Putamen (tissue), 1 donor: Measurements from ENCODE around the gene ADI1.
A peak's percentile ranks its signal among the peaks of the same experiment; 100 is the strongest.

Source experiments
- DNase-seq: peaks from one replicate; pipeline ENCODE4 v3.0.0-alpha.2; 2016; ENCODE audit warnings: low spot score

The ADI1 gene

GRCh38 chr2:3480352-3481010 is 38.9 kb downstream of the ADI1 start:
- DNase-seq: no peak

GRCh38 chr2:3479430-3480320 is 39.7 kb downstream of the ADI1 start:
- DNase-seq: no peak

GRCh38 chr2:3478846-3479385 is 40.4 kb downstream of the ADI1 start:
- no peak for DNase-seq

DNA sequence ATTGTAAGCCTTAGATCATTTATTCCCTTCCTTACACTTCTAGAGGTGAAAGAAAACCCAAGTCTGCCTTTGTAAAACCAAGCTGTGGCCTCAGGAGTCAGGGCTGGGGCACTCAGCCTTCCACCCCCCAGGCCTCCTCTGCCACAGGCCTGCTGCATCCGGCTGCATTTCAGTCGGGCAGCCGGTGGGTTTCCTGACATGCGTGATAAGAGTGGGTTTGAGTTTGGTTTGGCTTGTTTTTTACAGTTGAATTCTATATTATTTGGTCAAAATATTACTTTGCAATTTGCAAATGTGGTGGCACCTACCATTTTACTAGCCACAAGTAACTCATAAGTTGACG is 42.4 kb downstream of the ADI1 start:
- no peak for DNase-seq

GRCh38 chr2:3476321-3476984 is 42.9 kb downstream of the ADI1 start:
- DNase-seq: peak; percentile 85

- DNase-seq: no peak
Observed at GRCh38 chr2:3475771-3476170, 43.6 kb downstream of the ADI1 start.

GRCh38 chr2:3472966-3473365 is 46.4 kb downstream of the ADI1 start:
- no peak for DNase-seq

- DNase-seq: no peak
Observed at GRCh38 chr2:3472296-3472695, 47.0 kb downstream of the ADI1 start.

DNA sequence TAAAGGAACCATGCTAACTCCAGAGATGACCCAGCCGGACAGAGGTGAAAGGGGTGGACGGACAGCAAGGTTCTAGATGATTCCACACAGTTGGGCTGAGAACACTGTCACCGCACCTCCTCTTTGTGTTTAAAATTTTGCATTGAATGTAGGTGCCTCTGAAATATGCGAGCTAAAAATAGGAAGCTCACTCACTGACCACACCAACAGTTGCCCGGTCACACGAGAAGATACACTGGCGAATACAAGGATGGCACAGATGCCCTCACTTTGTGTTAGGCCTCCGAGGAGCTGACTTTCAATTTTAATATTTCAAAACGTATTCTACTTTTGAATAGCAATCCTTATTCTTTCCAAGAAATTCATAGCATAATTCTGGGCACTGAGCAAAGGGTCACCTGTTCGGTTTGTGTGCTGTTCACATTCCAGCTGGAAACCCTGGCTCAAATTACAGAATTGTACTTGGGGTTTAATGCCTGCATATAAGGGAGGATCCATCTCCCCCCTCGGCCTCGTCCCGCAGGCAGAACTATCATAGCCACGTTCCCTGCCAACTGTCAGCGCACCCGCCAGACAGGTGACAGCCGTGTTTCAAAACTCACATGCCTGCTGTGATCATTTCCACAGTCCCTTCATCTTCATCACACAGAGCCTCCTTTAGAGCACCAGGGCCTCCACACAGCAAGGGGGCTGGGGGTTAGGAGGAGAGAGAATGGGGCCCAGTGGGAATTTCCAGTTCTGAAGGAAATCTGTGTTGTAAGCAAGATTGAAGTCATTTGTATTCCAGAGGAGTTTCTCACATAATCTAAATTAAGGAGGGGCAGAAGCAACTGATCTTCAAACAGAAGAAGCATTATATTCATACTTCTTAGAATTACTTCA is 48.2 kb downstream of the ADI1 start:
- DNase-seq: no peak

DNA sequence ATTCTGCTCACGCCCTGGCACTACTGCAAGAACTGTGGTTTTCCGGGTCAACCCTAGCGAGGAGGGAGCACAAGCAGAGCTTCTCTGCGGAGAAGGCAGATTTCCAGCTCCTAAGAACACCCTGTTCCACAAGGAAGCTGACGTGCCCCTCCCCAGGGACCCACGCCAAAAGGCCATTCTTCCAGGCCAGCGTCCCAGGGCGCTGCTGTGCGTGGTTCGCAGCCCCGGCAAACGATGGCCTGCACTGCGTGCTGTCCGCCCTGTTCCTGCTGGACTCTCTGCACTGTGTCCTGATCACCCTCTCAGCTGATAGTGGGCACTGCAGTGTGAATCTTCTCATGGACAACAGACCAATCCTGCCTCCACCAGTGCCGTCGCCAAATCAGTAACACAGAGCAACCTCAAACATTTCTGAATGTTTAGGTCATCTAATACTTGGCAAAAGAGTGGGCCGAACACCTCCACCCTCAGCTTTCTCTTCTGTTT is 49.1 kb downstream of the ADI1 start:
- DNase-seq: no peak

DNA sequence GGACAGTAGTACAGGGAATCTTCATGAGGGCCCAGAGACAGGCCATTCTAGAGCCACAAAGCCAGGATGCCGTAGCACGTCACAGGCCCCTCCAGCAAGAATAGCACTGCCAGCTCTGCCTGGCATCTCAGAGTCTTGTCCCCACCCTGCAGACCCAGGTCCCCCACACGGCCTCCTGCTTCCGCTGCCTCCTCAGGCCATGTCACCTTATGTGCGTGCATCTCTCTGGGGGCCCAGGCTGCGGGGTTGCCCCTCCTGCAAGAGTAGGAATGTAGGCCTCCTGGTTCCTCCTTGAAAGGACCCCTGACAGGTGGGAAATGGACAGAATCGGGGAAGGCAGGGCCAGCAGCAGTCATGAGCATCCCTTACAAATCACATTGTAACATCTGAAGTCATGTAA is 49.8 kb downstream of the ADI1 start:
- DNase-seq: no peak

- DNase-seq: no peak
Observed at GRCh38 chr2:3468296-3468988, 50.9 kb downstream of the ADI1 start.

- DNase-seq: no peak
Observed at GRCh38 chr2:3467654-3468053, 51.7 kb downstream of the ADI1 start.

DNA sequence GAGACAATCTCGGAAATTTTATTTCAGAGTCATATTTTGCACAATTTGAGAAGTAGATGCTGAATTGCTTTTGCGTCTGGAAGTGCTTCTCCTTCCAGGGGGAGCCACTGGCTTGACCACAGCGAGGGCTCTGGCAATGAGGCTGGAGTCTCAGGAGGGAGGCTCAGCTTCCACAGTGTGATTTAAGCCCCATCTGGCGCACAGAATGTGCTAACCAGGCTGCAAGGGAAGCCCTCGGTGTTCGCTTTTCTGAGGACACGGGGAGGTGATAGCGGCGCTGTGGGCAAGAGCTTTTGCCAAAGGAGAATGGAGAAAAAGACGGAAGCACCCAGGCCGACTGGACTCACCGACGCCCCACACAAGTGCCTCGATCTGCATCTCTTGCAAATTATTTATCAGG is 52.4 kb downstream of the ADI1 start:
- no peak for DNase-seq

DNA sequence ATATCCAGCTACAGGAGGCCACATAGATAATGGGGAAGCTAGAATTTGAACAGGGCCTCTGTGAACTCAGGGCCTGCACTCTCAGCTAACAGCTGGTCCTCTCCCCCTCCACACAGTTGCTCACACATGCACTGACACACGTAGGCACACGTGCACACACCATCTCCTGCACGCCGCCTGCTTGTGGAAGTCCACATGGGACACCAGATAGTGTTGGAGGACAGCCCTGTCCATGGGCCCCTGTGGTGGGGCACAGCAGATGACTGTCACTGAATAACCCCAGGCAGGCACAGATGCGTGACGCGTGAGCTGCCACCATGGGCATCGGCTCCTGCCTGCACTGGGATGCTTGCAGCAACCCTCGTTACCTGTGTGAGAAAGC is 52.9 kb downstream of the ADI1 start:
- DNase-seq: no peak

DNA sequence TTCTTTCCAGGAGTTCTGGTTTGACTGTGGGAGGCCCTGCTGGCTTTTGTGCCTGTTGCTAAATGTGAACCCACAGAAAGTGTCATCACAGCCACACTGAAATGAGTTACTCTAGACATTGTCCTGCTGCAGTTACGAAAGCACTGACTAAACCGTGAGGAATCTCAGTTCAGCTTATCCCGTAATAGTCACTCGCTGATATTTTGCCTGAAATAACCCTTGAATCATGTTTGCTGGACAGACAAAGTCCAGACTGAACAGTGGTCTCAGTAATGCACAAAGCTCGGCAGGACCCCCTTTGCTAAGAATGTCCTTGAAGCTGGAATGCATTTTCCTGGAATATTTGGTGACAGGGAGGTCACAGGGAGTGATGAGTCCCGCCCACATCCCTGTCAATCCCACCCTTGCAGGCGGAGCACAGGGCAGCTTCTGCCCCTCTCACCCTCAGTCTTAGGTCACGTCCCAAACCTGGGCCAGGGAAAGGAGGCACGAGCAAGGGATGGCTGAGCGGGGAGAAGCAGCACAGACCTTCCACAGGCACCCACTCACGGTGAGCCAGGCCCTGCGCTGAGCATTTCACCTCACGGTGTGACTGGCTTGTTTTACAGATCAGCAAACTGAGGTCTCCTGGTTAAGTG is 53.4 kb downstream of the ADI1 start:
- no peak for DNase-seq

GRCh38 chr2:3465328-3465727 is 54.0 kb downstream of the ADI1 start:
- no peak for DNase-seq

DNA sequence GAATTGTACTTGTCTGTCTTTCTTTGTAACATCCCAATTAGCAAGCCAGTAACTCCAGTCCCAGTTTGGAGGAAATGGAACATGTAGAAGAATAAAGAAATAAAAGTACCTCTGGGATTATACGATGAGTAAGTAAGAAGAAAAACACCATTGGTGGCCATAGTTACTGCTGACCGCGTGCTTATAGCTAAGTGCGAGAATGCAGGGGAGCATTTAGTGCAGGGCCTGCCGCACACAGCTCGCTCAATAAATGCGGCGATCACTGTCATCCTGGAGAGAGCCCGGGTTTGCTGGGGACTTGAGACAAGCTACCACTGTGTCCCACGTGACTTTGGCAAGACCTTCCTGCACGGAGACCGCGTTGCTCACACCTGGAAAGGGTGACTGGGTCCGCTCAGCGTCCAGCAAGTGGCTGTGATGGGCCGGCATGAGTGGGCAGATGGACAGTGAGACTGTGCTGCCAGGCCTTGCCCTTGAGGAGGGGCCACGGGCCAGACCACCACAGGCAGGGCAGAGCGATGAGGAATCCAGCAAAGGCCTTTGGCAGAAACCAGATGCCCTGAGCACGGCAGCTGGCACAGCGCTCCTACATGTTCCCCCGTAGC is 54.8 kb downstream of the ADI1 start:
- DNase-seq: no peak

- no peak for DNase-seq
Observed at GRCh38 chr2:3463944-3464343, 55.4 kb downstream of the ADI1 start.

DNA sequence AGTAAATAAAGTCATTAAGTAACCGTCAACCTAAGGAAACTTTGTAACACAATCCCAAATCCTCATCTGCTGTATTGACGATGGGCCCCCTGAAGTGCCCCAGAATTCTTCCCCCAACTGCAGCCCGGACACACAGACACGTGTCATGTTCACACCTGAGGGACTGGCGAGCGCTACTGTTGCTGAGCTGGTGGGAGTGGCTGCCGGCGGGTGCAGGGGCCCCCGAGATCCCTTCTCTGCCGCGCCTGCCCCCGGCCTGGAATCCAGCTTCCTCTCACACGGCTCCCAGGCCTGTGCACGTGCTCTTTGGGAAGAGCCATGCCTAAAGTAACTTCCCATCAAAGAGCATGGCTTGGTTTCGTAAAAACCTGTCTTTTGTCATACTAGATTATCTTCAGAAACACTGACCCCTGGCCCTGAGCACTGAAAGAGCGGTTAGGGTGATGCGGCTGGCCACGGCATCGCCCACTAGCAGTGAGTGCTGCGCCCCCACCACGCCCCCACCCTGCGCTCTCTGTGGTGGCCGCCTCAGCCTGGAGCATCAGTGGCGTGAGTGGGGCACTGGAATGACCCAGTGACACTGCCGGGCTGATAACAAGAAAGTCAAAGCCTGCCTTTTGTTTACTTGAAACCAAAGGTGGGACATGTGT is 56.0 kb downstream of the ADI1 start:
- no peak for DNase-seq
